H1 (cell line): ENCODE data around the gene ALPK3. TPM values are rescaled to one million over a fixed set of nuclear protein-coding genes. Genes with fewer than 3 reads are reported as not detected.

Experiments used
- CTCF ChIA-PET: fragments of 300-600 bp; sonication (Branson Sonifier 250); formaldehyde crosslinking; loops from one replicate; lab custom pipeline; 2021; ENCODE audit not compliant: partially characterized antibody; lab: Charles Lee
- POLR2A ChIA-PET: fragments of 300-600 bp; sonication (Branson Sonifier 250); formaldehyde crosslinking; loops from one replicate; lab custom pipeline; 2021; ENCODE audit warnings: inconsistent platforms; ENCODE audit not compliant: partially characterized antibody; lab: Charles Lee
- DNase-seq, 2 experiments: peaks; one replicate each; pipeline versions ENCODE4 v3.0.0 to v3.0.0-alpha.2; 2010 to 2022; ENCODE audit warnings: low spot score in 2 of 2, low read depth in 1 of 2, mixed read lengths in 1 of 2
- FAIRE-seq: peaks from 2 replicates; lab custom pipeline; 2011; peaks lifted over from hg19 to GRCh38; lab: Jason Lieb, UNC
- H2AFZ ChIP-seq: 2 replicates; pipeline ENCODE4 v1.8.1; 2012; ENCODE audit warnings: low read length, inconsistent platforms
- H2AK5ac ChIP-seq: 2 replicates; pipeline ENCODE4 v1.6.1; 2013; ENCODE audit warnings: low read depth, low read length
- H2BK120ac ChIP-seq: replicated peaks from 2 replicates; pipeline ENCODE3; 2013; ENCODE audit warnings: low read depth, low read length, inconsistent platforms
- H2BK12ac ChIP-seq: 2 replicates; pipeline ENCODE4 v1.6.1; 2013; ENCODE audit warnings: low read depth, low read length
- H2BK15ac ChIP-seq: 2 replicates; pipeline ENCODE4 v1.6.1; 2013; ENCODE audit warnings: low read length
- H2BK20ac ChIP-seq: 2 replicates; pipeline ENCODE4 v1.6.1; 2013; ENCODE audit warnings: low read length
- H2BK5ac ChIP-seq: 2 replicates; pipeline ENCODE4 v1.6.1; 2013; ENCODE audit warnings: low read depth, low read length
- H3K14ac ChIP-seq: 2 replicates; pipeline ENCODE4 v1.6.1; 2013; ENCODE audit warnings: inconsistent platforms; ENCODE audit not compliant: insufficient read length
- H3K18ac ChIP-seq: 2 replicates; pipeline ENCODE4 v1.6.1; 2013; ENCODE audit warnings: low read length; ENCODE audit errors: extremely low read depth
- H3K23ac ChIP-seq: 2 replicates; pipeline ENCODE4 v1.6.1; 2013; ENCODE audit warnings: inconsistent platforms; ENCODE audit not compliant: insufficient read length
- H3K23me2 ChIP-seq: 2 replicates; pipeline ENCODE4 v1.6.1; 2013; ENCODE audit warnings: low read depth, low read length
- H3K27ac ChIP-seq: 2 replicates; pipeline ENCODE4 v1.6.1; 2011; ENCODE audit warnings: low read depth, low read length, inconsistent platforms
- H3K27me3 ChIP-seq, 4 experiments: replicated peaks in 1 of 4; 1 replicate in 1 of 4; 2 replicates in 3 of 4; pipeline versions ENCODE4 v1.6.1 to v1.8.1; 2011 to 2013; ENCODE audit warnings: low read length in 3 of 4, mild to moderate bottlenecking in 3 of 4, inconsistent platforms in 2 of 4, mixed read lengths in 2 of 4, moderate library complexity in 1 of 4; ENCODE audit not compliant: control insufficient read depth in 3 of 4, insufficient read depth in 3 of 4; ENCODE audit errors: extremely low read depth in 1 of 4
- H3K36me3 ChIP-seq, 4 experiments: 2 replicates each; pipeline versions ENCODE4 v1.6.1 to v1.8.1; 2011 to 2013; ENCODE audit warnings: mild to moderate bottlenecking in 4 of 4, low read length in 3 of 4, moderate library complexity in 2 of 4, control low read depth in 1 of 4, inconsistent platforms in 1 of 4; ENCODE audit not compliant: insufficient read depth in 4 of 4, control insufficient read depth in 2 of 4
- H3K4ac ChIP-seq: replicated peaks from 2 replicates; pipeline ENCODE3; 2013; ENCODE audit warnings: low read length, low read depth, mixed read lengths, inconsistent platforms; ENCODE audit not compliant: insufficient read length
- H3K4me1 ChIP-seq, 4 experiments: replicated peaks in 1 of 4; 1 replicate in 1 of 4; 2 replicates in 3 of 4; pipeline versions ENCODE4 v1.6.1 to v1.8.1; 2011 to 2013; ENCODE audit warnings: low read length in 3 of 4, inconsistent platforms in 2 of 4, mixed read lengths in 1 of 4; ENCODE audit not compliant: insufficient read depth in 4 of 4, control insufficient read depth in 3 of 4
- H3K4me2 ChIP-seq, 2 experiments: 2 replicates each; pipeline versions ENCODE4 v1.6.1 to v1.8.1; 2011 to 2013; ENCODE audit warnings: low read depth in 2 of 2, low read length in 2 of 2, control low read depth in 1 of 2, inconsistent platforms in 1 of 2, mild to moderate bottlenecking in 1 of 2; ENCODE audit not compliant: insufficient read depth in 1 of 2
- H3K4me3 ChIP-seq, 4 experiments: fragments of 200-600, 300-600 bp in 1 of 4; sonication (generic), shearing (Covaris generic), sonication (Bioruptor Twin) in 1 of 4; 2 replicates each; pipeline versions ENCODE4 v1.5.1 to v1.8.1; 2011 to 2016; ENCODE audit warnings: low read length in 4 of 4, low read depth in 3 of 4, control low read depth in 2 of 4, inconsistent platforms in 2 of 4, mild to moderate bottlenecking in 2 of 4, mixed read lengths in 1 of 4, moderate library complexity in 1 of 4; ENCODE audit not compliant: insufficient read depth in 2 of 4; ENCODE audit errors: extremely low read depth in 1 of 4
- H3K56ac ChIP-seq: replicated peaks from 2 replicates; pipeline ENCODE3; 2013; ENCODE audit warnings: low read depth, mild to moderate bottlenecking, mixed read lengths, low read length, inconsistent platforms; ENCODE audit not compliant: insufficient read length
- H3K79me1 ChIP-seq: 2 replicates; pipeline ENCODE4 v1.6.1; 2013; ENCODE audit warnings: low read depth, low read length, control low read depth
- H3K79me2 ChIP-seq, 2 experiments: 2 replicates each; pipeline versions ENCODE4 v1.6.1 to v1.8.1; 2012 to 2013; ENCODE audit warnings: low read length in 2 of 2, mild to moderate bottlenecking in 2 of 2, inconsistent platforms in 1 of 2; ENCODE audit not compliant: insufficient read depth in 2 of 2, control insufficient read depth in 1 of 2
- H3K9ac ChIP-seq, 4 experiments: replicated peaks in 1 of 4; 1 replicate in 1 of 4; 2 replicates in 3 of 4; pipeline versions ENCODE4 v1.6.1 to v1.8.1; 2011 to 2013; ENCODE audit warnings: low read depth in 3 of 4, low read length in 3 of 4, control low read depth in 2 of 4, mild to moderate bottlenecking in 2 of 4, moderate library complexity in 2 of 4, inconsistent platforms in 1 of 4; ENCODE audit errors: extremely low read depth in 1 of 4
- H3K9me3 ChIP-seq, 2 experiments: 2 replicates each; pipeline versions ENCODE4 v1.6.1 to v1.8.1; 2012 to 2013; ENCODE audit warnings: mild to moderate bottlenecking in 2 of 2, moderate library complexity in 2 of 2, control low read depth in 1 of 2, inconsistent platforms in 1 of 2, low read depth in 1 of 2, low read length in 1 of 2, mixed read lengths in 1 of 2; ENCODE audit not compliant: insufficient read depth in 2 of 2
- H4K20me1 ChIP-seq, 2 experiments: replicated peaks in 1 of 2; 2 replicates each; pipeline versions ENCODE3 to v1.8.1; 2011 to 2013; ENCODE audit warnings: inconsistent platforms in 2 of 2, low read length in 2 of 2, mild to moderate bottlenecking in 1 of 2; ENCODE audit not compliant: insufficient read depth in 2 of 2, control insufficient read depth in 1 of 2
- H4K5ac ChIP-seq: 2 replicates; pipeline ENCODE4 v1.6.1; 2013; ENCODE audit warnings: low read length, low read depth, mixed read lengths, inconsistent platforms; ENCODE audit not compliant: insufficient read length
- H4K8ac ChIP-seq: 2 replicates; pipeline ENCODE4 v1.8.0; 2013; ENCODE audit warnings: mild to moderate bottlenecking, moderate library complexity, low read length, inconsistent platforms; ENCODE audit not compliant: insufficient read depth; ENCODE audit errors: extremely low read depth
- H4K91ac ChIP-seq: replicated peaks from 2 replicates; pipeline ENCODE3; 2013; ENCODE audit warnings: low read length, mixed read lengths, inconsistent platforms; ENCODE audit not compliant: insufficient read length
- ASH2L ChIP-seq: fragments of 200-600, 300-600 bp; sonication (generic); IDR thresholded peaks from one replicate; pipeline ENCODE4 v1.7.1; 2017; ENCODE audit warnings: low read length
- BACH1 ChIP-seq: IDR thresholded peaks from 2 replicates; pipeline ENCODE4 v1.6.1; 2012; ENCODE audit warnings: low read length, improper control_type of control experiment
- CEBPB ChIP-seq: IDR thresholded peaks from 2 replicates; pipeline ENCODE4 v1.6.1; 2012; ENCODE audit warnings: low read depth, low read length
- EZH2 ChIP-seq: fragments of 200-600 bp; sonication (generic); IDR thresholded peaks from 2 replicates; pipeline ENCODE4 v1.7.1; 2012; ENCODE audit warnings: low read depth, mild to moderate bottlenecking, moderate library complexity, low read length, inconsistent platforms; ENCODE audit not compliant: severe bottlenecking
- HDAC2 ChIP-seq, 2 experiments: fragments of 300-600 bp in 1 of 2; sonication (generic) in 1 of 2; IDR thresholded peaks; 2 replicates each; pipeline ENCODE4 v1.6.1; 2011 to 2012; ENCODE audit warnings: low read depth in 2 of 2, low read length in 2 of 2, mild to moderate bottlenecking in 2 of 2, moderate library complexity in 2 of 2, borderline replicate concordance in 1 of 2, inconsistent platforms in 1 of 2
- KDM5A ChIP-seq: fragments of 200-600 bp; IDR thresholded peaks from 2 replicates; pipeline ENCODE4 v1.7.1; 2012; ENCODE audit warnings: mild to moderate bottlenecking, low read length, inconsistent platforms, mixed read lengths
- POLR2AphosphoS5 ChIP-seq: IDR thresholded peaks from 2 replicates; pipeline ENCODE4 v1.6.1; 2011; ENCODE audit warnings: low read depth, low read length
- POU5F1 ChIP-seq: IDR thresholded peaks from 2 replicates; pipeline ENCODE4 v1.6.1; 2011; ENCODE audit warnings: low read depth, mild to moderate bottlenecking, low read length, moderate library complexity
- SIN3A ChIP-seq, 2 experiments: IDR thresholded peaks in 1 of 2; conservative IDR thresholded peaks in 1 of 2; 2 replicates each; pipeline ENCODE4 v1.6.1; 2011 to 2012; ENCODE audit warnings: low read length in 2 of 2, improper control_type of control experiment in 1 of 2, low read depth in 1 of 2, mild to moderate bottlenecking in 1 of 2
- SIRT6 ChIP-seq: IDR thresholded peaks from one replicate; pipeline ENCODE4 v1.7.1; 2012; ENCODE audit warnings: low read length, inconsistent platforms
- SP1 ChIP-seq: IDR thresholded peaks from 2 replicates; pipeline ENCODE4 v1.6.1; 2011; ENCODE audit warnings: low read depth, low read length
- SP2 ChIP-seq: IDR thresholded peaks from 2 replicates; pipeline ENCODE4 v1.6.1; 2012; ENCODE audit warnings: mild to moderate bottlenecking, low read length, inconsistent platforms
- YY1 ChIP-seq: IDR thresholded peaks from 2 replicates; pipeline ENCODE4 v1.6.1; 2011; ENCODE audit warnings: low read depth, mild to moderate bottlenecking, low read length
- WGBS, 2 experiments: shearing (Covaris generic) in 1 of 2; methylation state at CpG; one replicate each; pipeline versions ENCODE4 v1.1.6 to v1.1.7; 2013 to 2015; ENCODE audit warnings: low lambda C conversion rate in 2 of 2, mixed read lengths in 2 of 2, inconsistent platforms in 1 of 2, low coverage in 1 of 2, missing lambda C conversion rate in 1 of 2; ENCODE audit not compliant: insufficient replicate concordance in 2 of 2, insufficient coverage in 1 of 2, insufficient read length in 1 of 2; ENCODE audit errors: extremely low coverage in 1 of 2, missing lambda C conversion rate in 1 of 2; 5-methylcytosine and 5-hydroxymethylcytosine counted together
- polyA plus RNA-seq, 7 experiments: library from polyadenylated mRNA; depleted of rRNA in 3 of 7; stranded (reverse) in 5 of 7; unstranded in 2 of 7; fragments of >200 nt in 5 of 7; fragments of 200-250 nt in 2 of 7; gene quantifications; 1 replicate in 5 of 7; 2 replicates in 1 of 7; 4 replicates in 1 of 7; pipeline versions ENCODE4 v1.2.1 to v1.2.3, GENCODE V29; 2011 to 2013; ENCODE audit warnings: missing spikeins in 2 of 7, mixed read lengths in 2 of 7
- total RNA-seq: library from RNA; stranded (reverse); fragmentation: NEBNext Ultra II Directional; extraction: Animal tissue kit (Norgen Biotek cat#: 25700); gene quantifications from 2 replicates; pipeline ENCODE4 v1.2.1, GENCODE V29; 2021

Gene ALPK3
- total and polyA plus RNA-seq, 2 of the 8 experiments (the other 6 are each of a cell fraction or from before 2014, with no cell fraction given) = 4.4 to 19.2 TPM

GRCh38 chr15:84812842-84813241, 4.3 kb upstream of the ALPK3 start:
- no peak for TF ChIP-seq SIRT6
- TF ChIP-seq YY1 = no peak
- no peak for TF ChIP-seq ASH2L
- no peak for TF ChIP-seq POLR2AphosphoS5
- TF ChIP-seq SIN3A (conservative IDR thresholded peaks at IDR 0.05 in 1 of 2, IDR thresholded peaks at IDR 0.05 in 1 of 2; ENCODE audit: low read depth in 1 of 2, low read length in 2 of 2) = no peak
- no peak for TF ChIP-seq SP2
- TF ChIP-seq KDM5A = no peak
- TF ChIP-seq POU5F1 = no peak
- TF ChIP-seq BACH1 = no peak
- TF ChIP-seq CEBPB = no peak
- no peak for TF ChIP-seq SP1
- TF ChIP-seq EZH2 = no peak
- TF ChIP-seq HDAC2 (IDR thresholded peaks at IDR 0.05; ENCODE audit: borderline replicate concordance in 1 of 2, low read depth in 2 of 2, low read length in 2 of 2) = no peak
- Histone ChIP-seq H3K18ac (no peak overlapping the region), H3K14ac (no peak overlapping the region), H3K4me1 (peaks cover 0 to 10% (median 8%) of the 10 kb centered on the region in 4 experiments; a peak in 6 of 7 replicates), H2BK12ac (no peak overlapping the region), H2AFZ (no peak overlapping the region), H3K9ac (no peak overlapping the region), H3K4me3 (no peak overlapping the region), H3K79me1 (no peaks in the 10 kb centered on the region), H3K23ac (no peak overlapping the region), H3K27ac (no peak overlapping the region), H4K8ac (no peak overlapping the region), H2BK5ac (no peak overlapping the region), H3K9me3 (no peaks in the 10 kb centered on the region), H3K79me2 (no peaks in the 10 kb centered on the region), H3K4ac (no peak overlapping the region), H2BK120ac (no peak overlapping the region), H3K56ac (no peak overlapping the region), H4K5ac (no peak overlapping the region), H3K27me3 (peaks cover 0 to 3% (median 0%) of the 10 kb centered on the region in 4 experiments; a peak in 2 of 7 replicates), H4K20me1 (no peaks in the 10 kb centered on the region), H2BK20ac (no peak overlapping the region), H3K36me3 (no peaks in the 10 kb centered on the region), H3K23me2 (no peaks in the 10 kb centered on the region; the same call in 1 of the 2 replicates), H4K91ac (no peak overlapping the region), H3K4me2 (no peak overlapping the region), H2AK5ac (no peak overlapping the region), H2BK15ac (no peak overlapping the region)
- 94% methylated on average over 1 of the region's 2 CpGs; no CpG with 5 or more reads in 1 of the 2 experiments for WGBS, 2 experiments
- DNase-seq = no peak
- ChIA-PET POLR2A (interaction anchor here (0.6 kb wide), 1 partner anchor 108 kb away, joined by 4 read pairs; no protein-coding TSS in a partner anchor), CTCF (interaction anchor here (1.9 kb wide), 1 partner anchor 116 kb away, joined by 4 read pairs; no protein-coding TSS in a partner anchor)
- no peak for FAIRE-seq
